GM12873 (cell line): ENCODE measurements around the gene TMEM233.

Source experiments
- TF ChIP-seq, protein P1 (sequence below): IDR thresholded peaks from 2 replicates; pipeline ENCODE4 v1.5.1; 2012; ENCODE audit warnings: low read depth, mild to moderate bottlenecking, moderate library complexity, low read length, control low read depth; ENCODE audit not compliant: insufficient read depth; ENCODE audit errors: missing control alignments

Gene TMEM233

GRCh38 chr12:119684711-119685369 is 91.3 kb downstream of the TMEM233 start:
- TF ChIP-seq, protein P1, sequence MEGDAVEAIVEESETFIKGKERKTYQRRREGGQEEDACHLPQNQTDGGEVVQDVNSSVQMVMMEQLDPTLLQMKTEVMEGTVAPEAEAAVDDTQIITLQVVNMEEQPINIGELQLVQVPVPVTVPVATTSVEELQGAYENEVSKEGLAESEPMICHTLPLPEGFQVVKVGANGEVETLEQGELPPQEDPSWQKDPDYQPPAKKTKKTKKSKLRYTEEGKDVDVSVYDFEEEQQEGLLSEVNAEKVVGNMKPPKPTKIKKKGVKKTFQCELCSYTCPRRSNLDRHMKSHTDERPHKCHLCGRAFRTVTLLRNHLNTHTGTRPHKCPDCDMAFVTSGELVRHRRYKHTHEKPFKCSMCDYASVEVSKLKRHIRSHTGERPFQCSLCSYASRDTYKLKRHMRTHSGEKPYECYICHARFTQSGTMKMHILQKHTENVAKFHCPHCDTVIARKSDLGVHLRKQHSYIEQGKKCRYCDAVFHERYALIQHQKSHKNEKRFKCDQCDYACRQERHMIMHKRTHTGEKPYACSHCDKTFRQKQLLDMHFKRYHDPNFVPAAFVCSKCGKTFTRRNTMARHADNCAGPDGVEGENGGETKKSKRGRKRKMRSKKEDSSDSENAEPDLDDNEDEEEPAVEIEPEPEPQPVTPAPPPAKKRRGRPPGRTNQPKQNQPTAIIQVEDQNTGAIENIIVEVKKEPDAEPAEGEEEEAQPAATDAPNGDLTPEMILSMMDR = no peak

GRCh38 chr12:119685375-119685774 is 91.8 kb downstream of the TMEM233 start:
- TF ChIP-seq, protein P1 = no peak

- TF ChIP-seq, protein P1 = no peak
Observed at GRCh38 chr12:119686355-119686754, 92.8 kb downstream of the TMEM233 start.

DNA sequence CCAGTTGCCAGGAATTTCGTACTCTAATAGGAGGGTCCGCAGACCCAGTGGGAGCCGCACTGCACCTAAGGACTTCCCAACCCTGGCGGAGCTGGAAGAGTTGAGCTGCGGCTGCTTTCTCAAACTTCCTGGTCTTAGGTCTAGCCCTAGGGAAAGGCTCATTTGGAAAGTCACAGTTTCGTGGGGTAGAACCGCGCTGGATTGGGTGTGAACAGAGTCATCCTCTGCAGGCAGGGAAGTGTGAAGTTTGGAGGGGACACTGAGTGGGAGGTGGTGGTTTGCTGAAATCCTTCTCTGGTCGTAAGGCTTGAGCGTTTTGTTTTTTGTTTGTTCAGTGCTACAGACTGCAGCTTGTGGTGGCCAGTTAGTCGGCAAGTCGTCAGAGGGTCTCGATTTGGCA is 93.2 kb downstream of the TMEM233 start:
- TF ChIP-seq, protein P1 = no peak

DNA sequence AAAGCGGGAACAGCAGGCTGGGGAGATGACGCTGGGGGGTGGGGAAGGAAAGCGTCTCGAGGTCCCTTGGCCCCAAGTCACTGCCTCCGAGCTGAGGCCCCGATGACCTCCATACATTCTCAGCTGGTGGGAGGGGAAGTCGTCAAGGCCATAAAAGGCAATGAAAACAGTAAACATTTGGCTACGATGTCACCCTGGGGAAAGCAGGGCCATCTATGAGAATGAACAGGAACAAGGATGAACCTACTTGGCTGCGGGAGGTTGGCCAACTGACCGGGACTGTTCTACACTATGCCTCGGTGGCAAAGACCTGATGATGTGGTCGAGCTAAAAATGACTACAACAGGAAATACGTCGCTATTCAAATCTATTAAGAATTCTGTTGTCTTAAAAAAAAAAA is 93.8 kb downstream of the TMEM233 start:
- TF ChIP-seq, protein P1 = no peak

- TF ChIP-seq, protein P1 = no peak
Observed at GRCh38 chr12:119687879-119688278, 94.3 kb downstream of the TMEM233 start.

GRCh38 chr12:119689935-119690500 is 96.4 kb downstream of the TMEM233 start:
- TF ChIP-seq, protein P1 = no peak
